ENCODE results near the gene C14orf93. TPM values are rescaled to one million over a fixed set of nuclear protein-coding genes. Genes with fewer than 3 reads are reported as not detected.
A peak's percentile ranks its signal among the peaks of the same experiment; 100 is the strongest.

Gene C14orf93
- total and polyA plus RNA-seq, 7 experiments from 2014 or later: 5.7 to 20.5 (median 11.5) TPM

GRCh38 chr14:23033251-23033727 is 23.3 kb upstream of the C14orf93 start:
- H3K36me3 ChIP-seq (ENCODE audit: control insufficient read depth in 2 of 3, insufficient read depth in 3 of 3, low read length in 3 of 3): peaks cover 3 to 20% (median 9%) of the 10 kb centered on the region in 3 experiments
- H3K4me3 ChIP-seq (ENCODE audit: low read length): peak overlapping the region; percentile 13
- peaks cover 9 to 29% of the 10 kb centered on the region in 2 donors for H3K4me1 ChIP-seq (ENCODE audit: control insufficient read depth in 2 of 2, insufficient read depth in 2 of 2, low read length in 2 of 2)
- Mint-ChIP-seq H3K36me3 (peaks cover 5 to 30% (median 21%) of the 10 kb centered on the region in 5 donors), H3K27me3 (no peaks in the 10 kb centered on the region), H3K27ac (peak overlapping the region; percentile 93 to 99 (median 96)), H3K4me3 (peak overlapping the region; percentile 87 to 96 (median 92)), H3K4me1 (peaks cover 31 to 54% (median 39%) of the 10 kb centered on the region in 7 donors), H3K9me3 (peaks cover 0 to 2% (median 0%) of the 10 kb centered on the region in 11 donors)
- ChIA-PET POLR2A (interaction anchor here (0.6 to 4.3 kb wide), 6 partner anchors 11 to 1155 kb away, joined by 3 to 46 read pairs (median 11); partner anchors contain the start of gene IPO4), CTCF (interaction anchor here (0.7 to 1.9 kb wide), 7 partner anchors 10 to 38 kb away, joined by 3 to 5 read pairs (median 4); partner anchors contain the start of gene CDH24)
- intact Hi-C loops (cut with micrococcal nuclease): no loop called here
- DNase-seq: no peak
- peak overlapping the region; percentile 83 for H3K27ac ChIP-seq (ENCODE audit: low read depth, low read length)
- ATAC-seq: no peak
- no peaks in the 10 kb centered on the region for H3K9me3 ChIP-seq (ENCODE audit: control insufficient read depth in 2 of 3, low read length in 3 of 3)
- H3K27me3 ChIP-seq (ENCODE audit: control insufficient read depth in 2 of 2, insufficient read depth in 2 of 2, low read length in 2 of 2): no peaks in the 10 kb centered on the region

GRCh38 chr14:23030936-23031335 is 21.0 kb upstream of the C14orf93 start:
- Mint-ChIP-seq H3K27ac (peak overlapping the region in 3 of 9 donors; percentile 14 to 73 (median 59)), H3K4me3 (peak overlapping the region in 6 of 10 donors; percentile 1 to 51 (median 24)), H3K9me3 (peaks cover 0 to 2% (median 0%) of the 10 kb centered on the region in 11 donors), H3K4me1 (peaks cover 37 to 64% (median 50%) of the 10 kb centered on the region in 7 donors), H3K27me3 (no peaks in the 10 kb centered on the region), H3K36me3 (peaks cover 5 to 35% (median 26%) of the 10 kb centered on the region in 5 donors)
- ChIA-PET CTCF (interaction anchor here (0.7 to 0.8 kb wide), 2 partner anchors 25 to 49 kb away, joined by 3 to 4 read pairs; no protein-coding TSS in a partner anchor), POLR2A (interaction anchor here (0.7 to 7.6 kb wide), 7 partner anchors 8 to 103 kb away, joined by 3 to 50 read pairs (median 4); no protein-coding TSS in a partner anchor)
- Histone ChIP-seq H3K4me1 (ENCODE audit: control insufficient read depth in 2 of 2, insufficient read depth in 2 of 2, low read length in 2 of 2) (peaks cover 9 to 39% of the 10 kb centered on the region in 2 donors), H3K36me3 (ENCODE audit: control insufficient read depth in 2 of 3, insufficient read depth in 3 of 3, low read length in 3 of 3) (peaks cover 3 to 25% (median 9%) of the 10 kb centered on the region in 3 experiments), H3K27ac (ENCODE audit: low read depth, low read length) (no peak overlapping the region), H3K9me3 (ENCODE audit: control insufficient read depth in 2 of 3, low read length in 3 of 3) (no peaks in the 10 kb centered on the region), H3K4me3 (ENCODE audit: low read length) (no peak overlapping the region), H3K27me3 (ENCODE audit: control insufficient read depth in 2 of 2, insufficient read depth in 2 of 2, low read length in 2 of 2) (no peaks in the 10 kb centered on the region)
- intact Hi-C loops (cut with micrococcal nuclease): no loop called here
- ATAC-seq (no peak), DNase-seq (no peak)

- peak; percentile 90 for ATAC-seq
- Mint-ChIP-seq H3K27me3 (no peaks in the 10 kb centered on the region), H3K9me3 (peaks cover 0 to 2% (median 0%) of the 10 kb centered on the region in 11 donors), H3K36me3 (peaks cover 12 to 43% (median 40%) of the 10 kb centered on the region in 5 donors), H3K4me3 (peak overlapping the region; percentile 26 to 76 (median 60)), H3K27ac (peak overlapping the region; percentile 4 to 93 (median 86)), H3K4me1 (peaks cover 39 to 66% (median 55%) of the 10 kb centered on the region in 7 donors)
- peaks cover 7 to 36% (median 9%) of the 10 kb centered on the region in 3 experiments for H3K36me3 ChIP-seq (ENCODE audit: control insufficient read depth in 2 of 3, insufficient read depth in 3 of 3, low read length in 3 of 3)
- no peaks in the 10 kb centered on the region for H3K9me3 ChIP-seq (ENCODE audit: control insufficient read depth in 2 of 3, low read length in 3 of 3)
- DNase-seq: peak in 7 of 9 donors; percentile 48 to 74 (median 66)
- no peaks in the 10 kb centered on the region for H3K27me3 ChIP-seq (ENCODE audit: control insufficient read depth in 2 of 2, insufficient read depth in 2 of 2, low read length in 2 of 2)
- POLR2A ChIA-PET: interaction anchor here (0.5 to 7.6 kb wide), 12 partner anchors 8 to 1305 kb away, joined by 3 to 50 read pairs (median 4); partner anchors contain the start of gene PPP1R3E
- peaks cover 5 to 46% of the 10 kb centered on the region in 2 donors for H3K4me1 ChIP-seq (ENCODE audit: control insufficient read depth in 2 of 2, insufficient read depth in 2 of 2, low read length in 2 of 2)
- no peak overlapping the region for H3K4me3 ChIP-seq (ENCODE audit: low read length)
- intact Hi-C loops (cut with micrococcal nuclease): loop anchor here (1.0 to 5.0 kb wide), 3 partner anchors 7 to 41 kb away; no protein-coding TSS in a partner anchor
- CTCF ChIA-PET: interaction anchor here (0.6 to 2.4 kb wide), 9 partner anchors 12 to 153 kb away, joined by 3 to 11 read pairs (median 7); no protein-coding TSS in a partner anchor
- H3K27ac ChIP-seq (ENCODE audit: low read depth, low read length): peak overlapping the region; percentile 66
Measured at GRCh38 chr14:23028799-23029198, 18.9 kb upstream of the C14orf93 start.

- H3K27me3 Mint-ChIP-seq: no peaks in the 10 kb centered on the region
- H3K4me1 Mint-ChIP-seq: peaks cover 49 to 83% (median 75%) of the 10 kb centered on the region in 7 donors
- peaks cover 0 to 16% (median 4%) of the 10 kb centered on the region in 3 experiments for H3K36me3 ChIP-seq (ENCODE audit: control insufficient read depth in 2 of 3, insufficient read depth in 3 of 3, low read length in 3 of 3)
- H3K4me1 ChIP-seq (ENCODE audit: control insufficient read depth in 2 of 2, insufficient read depth in 2 of 2, low read length in 2 of 2): peaks cover 0 to 72% of the 10 kb centered on the region in 2 donors
- H3K27me3 ChIP-seq (ENCODE audit: control insufficient read depth in 2 of 2, insufficient read depth in 2 of 2, low read length in 2 of 2): no peaks in the 10 kb centered on the region
- peak overlapping the region; percentile 23 to 94 (median 86) for H3K27ac Mint-ChIP-seq
- intact Hi-C loops (cut with micrococcal nuclease): loop anchor here (5.0 kb wide), 2 partner anchors 33 to 38 kb away; no protein-coding TSS in a partner anchor
- ChIA-PET POLR2A (interaction anchor here (0.7 to 7.6 kb wide), 5 partner anchors 8 to 31 kb away, joined by 3 to 50 read pairs (median 3); partner anchors contain the start of gene PSMB5), CTCF (interaction anchor here (0.7 to 1.2 kb wide), 2 partner anchors 31 to 39 kb away, joined by 3 to 4 read pairs; no protein-coding TSS in a partner anchor)
- ATAC-seq: no peak
- no peak overlapping the region for H3K4me3 ChIP-seq (ENCODE audit: low read length)
- peaks cover 0 to 2% (median 0%) of the 10 kb centered on the region in 11 donors for H3K9me3 Mint-ChIP-seq
- no peak for DNase-seq
- no peaks in the 10 kb centered on the region for H3K9me3 ChIP-seq (ENCODE audit: control insufficient read depth in 2 of 3, low read length in 3 of 3)
- H3K4me3 Mint-ChIP-seq: peak overlapping the region; percentile 4 to 78 (median 50)
- peaks cover 7 to 30% (median 26%) of the 10 kb centered on the region in 5 donors for H3K36me3 Mint-ChIP-seq
- no peak overlapping the region for H3K27ac ChIP-seq (ENCODE audit: low read depth, low read length)
Measured at GRCh38 chr14:23025151-23025814, 15.3 kb upstream of the C14orf93 start.

DNA sequence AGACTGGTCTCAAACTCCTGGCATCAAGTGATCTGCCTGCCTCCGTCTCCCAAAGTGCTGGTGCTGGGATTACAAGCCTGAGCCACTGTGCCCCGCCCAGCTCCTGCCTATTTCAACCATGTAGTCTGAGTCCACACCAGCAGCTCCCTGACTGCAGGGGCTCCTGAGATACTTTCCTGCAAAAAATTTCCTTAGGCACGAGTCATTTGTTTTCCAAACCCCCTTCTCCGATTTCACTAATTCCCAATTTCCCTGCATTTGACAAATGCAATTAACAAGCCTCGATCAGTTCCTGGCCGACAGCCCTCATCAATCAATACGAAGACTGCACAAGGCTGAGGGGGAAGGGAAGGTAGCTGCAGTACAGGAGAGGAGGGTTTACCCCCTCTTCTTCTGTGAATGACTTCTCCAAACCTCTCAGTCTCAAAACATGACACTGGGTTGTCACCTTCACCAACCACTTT is 14.7 kb upstream of the C14orf93 start:
- Histone ChIP-seq H3K27ac (ENCODE audit: low read depth, low read length) (peak overlapping the region; percentile 33), H3K27me3 (ENCODE audit: control insufficient read depth in 2 of 2, insufficient read depth in 2 of 2, low read length in 2 of 2) (no peaks in the 10 kb centered on the region), H3K4me1 (ENCODE audit: control insufficient read depth in 2 of 2, insufficient read depth in 2 of 2, low read length in 2 of 2) (peaks cover 0 to 77% of the 10 kb centered on the region in 2 donors), H3K4me3 (ENCODE audit: low read length) (no peak overlapping the region), H3K36me3 (ENCODE audit: control insufficient read depth in 2 of 3, insufficient read depth in 3 of 3, low read length in 3 of 3) (peaks cover 0 to 16% (median 4%) of the 10 kb centered on the region in 3 experiments), H3K9me3 (ENCODE audit: control insufficient read depth in 2 of 3, low read length in 3 of 3) (no peaks in the 10 kb centered on the region)
- intact Hi-C loops (cut with micrococcal nuclease): loop anchor here (5.0 kb wide), 3 partner anchors 32 to 37 kb away; partner anchors contain the start of gene CDH24 (in 1 of the 2)
- ATAC-seq (no peak), DNase-seq (no peak)
- H3K9me3 Mint-ChIP-seq: peaks cover 0 to 2% (median 0%) of the 10 kb centered on the region in 11 donors
- POLR2A ChIA-PET: interaction anchor here (1.1 to 6.3 kb wide), 4 partner anchors 8 to 17 kb away, joined by 3 to 79 read pairs (median 42); partner anchors contain the start of gene PSMB5
- CTCF ChIA-PET: interaction anchor here (0.7 to 1.5 kb wide), 3 partner anchors 31 to 44 kb away, joined by 3 to 10 read pairs (median 5); no protein-coding TSS in a partner anchor
- peaks cover 49 to 87% (median 77%) of the 10 kb centered on the region in 7 donors for H3K4me1 Mint-ChIP-seq
- peak overlapping the region in 8 of 10 donors; percentile 0 to 96 (median 52) for H3K4me3 Mint-ChIP-seq
- H3K36me3 Mint-ChIP-seq: peaks cover 7 to 30% (median 26%) of the 10 kb centered on the region in 5 donors
- peak overlapping the region in 8 of 9 donors; percentile 23 to 94 (median 86) for H3K27ac Mint-ChIP-seq
- no peaks in the 10 kb centered on the region for H3K27me3 Mint-ChIP-seq
